Amniotic epithelial cell (primary cell): ENCODE measurements around the gene RLN1.
"Not testable (repeated sequence)": the region's sequence is repeated elsewhere in the genome, so short reads cannot be mapped to it uniquely, and the experiment has no call there.

Experiments used
- DNase-seq: peaks from one replicate; pipeline ENCODE4 v3.0.0-alpha.2; 2010; ENCODE audit warnings: low read depth

The RLN1 gene

DNA sequence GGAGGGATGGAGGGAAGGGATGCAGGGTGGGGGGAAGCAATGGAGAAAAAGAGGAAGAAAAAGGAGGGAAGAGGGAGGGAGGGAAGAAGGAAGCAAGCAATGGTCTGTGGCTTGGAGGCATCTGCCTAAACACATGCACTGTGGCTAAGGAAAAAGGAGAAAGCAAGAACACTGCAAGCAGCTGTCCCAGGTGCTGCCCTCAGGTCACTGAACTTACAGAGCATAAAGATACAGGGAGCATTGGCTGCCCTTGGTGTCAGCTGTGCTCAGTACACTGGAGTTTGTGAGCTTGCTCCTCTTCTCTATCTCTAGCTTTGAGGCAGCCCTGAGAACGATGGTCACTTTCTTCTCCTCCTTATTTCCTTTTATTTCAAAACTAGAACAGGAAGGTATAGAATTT is 18.1 kb downstream of the RLN1 start:
- DNase-seq: peak; percentile 18

DNA sequence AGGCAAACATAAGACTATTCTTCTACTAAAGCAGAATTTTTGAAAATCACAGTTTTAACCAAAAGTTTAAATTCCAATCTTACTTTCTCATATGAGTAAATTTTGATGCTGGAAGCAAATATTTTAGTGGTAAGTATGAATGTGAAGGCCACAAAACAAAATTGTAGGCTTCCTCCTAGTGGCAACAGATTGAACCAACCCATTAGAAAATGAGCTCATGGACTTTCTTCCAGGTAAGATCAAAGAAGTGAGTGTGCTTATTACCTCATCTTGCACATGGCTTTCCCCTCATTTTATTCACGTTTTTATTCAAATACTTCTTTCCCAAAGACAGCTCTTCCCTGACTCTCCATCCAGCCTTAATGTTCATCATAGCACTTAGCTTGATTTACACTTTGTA is 18.6 kb downstream of the RLN1 start:
- no peak for DNase-seq

DNA sequence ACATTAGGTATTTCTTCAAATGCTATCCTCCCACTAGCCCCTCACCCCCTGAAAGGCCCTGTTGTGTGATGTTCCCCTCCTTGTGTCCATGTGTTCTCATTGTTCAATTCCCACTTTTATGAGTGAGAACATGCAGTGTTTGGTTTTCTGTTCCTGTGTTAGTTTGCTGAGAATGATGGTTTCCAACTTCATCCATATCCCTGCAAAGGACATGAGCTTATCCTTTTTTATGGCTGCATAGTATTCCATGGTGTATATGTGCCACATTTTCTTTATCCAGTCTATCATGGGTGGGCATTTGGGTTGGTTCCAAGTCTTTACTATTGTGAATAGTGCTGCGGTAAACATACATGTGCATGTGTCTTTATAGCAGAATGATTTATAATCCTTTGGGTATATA is 23.3 kb downstream of the RLN1 start:
- DNase-seq: not testable (repeated sequence)

DNA sequence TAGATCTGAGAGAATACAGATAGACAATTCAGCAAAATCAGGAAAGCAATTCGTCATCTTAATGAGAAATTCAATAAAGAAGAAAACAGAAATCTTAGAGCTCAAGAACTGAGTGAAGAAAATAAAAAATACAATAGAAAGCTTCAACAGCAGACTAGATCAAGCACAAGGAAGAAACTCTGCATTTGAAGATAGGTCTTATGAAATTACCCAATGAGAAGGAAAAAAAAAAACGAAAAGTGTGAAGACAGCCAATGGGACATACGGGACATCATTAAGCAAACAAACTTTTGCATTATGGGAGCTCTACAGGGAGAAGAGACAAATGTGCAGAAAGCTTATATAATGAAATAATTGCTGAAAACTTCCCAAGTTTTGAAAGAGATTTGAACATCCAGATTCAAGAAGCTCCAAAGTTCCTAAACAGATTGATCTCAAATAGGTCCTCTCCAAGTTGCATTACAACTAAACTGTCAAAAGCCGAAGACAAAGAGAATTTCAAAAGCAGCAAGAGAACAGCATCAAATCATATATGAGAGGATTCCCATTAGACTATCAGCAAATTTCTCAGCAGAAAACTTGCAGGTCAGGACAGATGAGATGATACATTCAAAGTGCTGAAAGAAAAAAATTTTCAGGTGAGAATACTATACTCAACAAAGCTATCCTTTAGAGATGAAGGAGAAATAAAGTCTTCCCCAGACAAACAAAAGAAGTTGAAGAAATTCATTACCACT is 24.3 kb downstream of the RLN1 start:
- no peak for DNase-seq

DNA sequence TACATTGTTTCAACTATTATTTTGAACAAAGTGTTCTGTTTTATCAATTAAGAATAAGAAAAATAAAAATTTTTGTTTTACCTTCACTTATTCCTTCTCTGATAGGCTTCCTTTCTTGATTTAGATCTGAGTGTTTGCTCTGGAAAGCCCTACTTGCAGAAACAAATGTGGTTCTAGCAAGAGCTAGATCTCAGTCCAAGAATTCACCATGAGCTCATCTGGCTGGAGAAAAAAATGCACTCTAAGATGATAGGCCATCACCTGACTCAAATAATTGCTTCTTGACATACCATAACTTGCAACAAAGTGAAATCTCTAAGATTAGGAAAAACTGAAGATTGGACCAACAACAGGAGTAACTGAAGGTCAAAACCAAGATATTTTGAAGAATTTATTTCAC is 28.8 kb downstream of the RLN1 start:
- peak; percentile 9 for DNase-seq

DNA sequence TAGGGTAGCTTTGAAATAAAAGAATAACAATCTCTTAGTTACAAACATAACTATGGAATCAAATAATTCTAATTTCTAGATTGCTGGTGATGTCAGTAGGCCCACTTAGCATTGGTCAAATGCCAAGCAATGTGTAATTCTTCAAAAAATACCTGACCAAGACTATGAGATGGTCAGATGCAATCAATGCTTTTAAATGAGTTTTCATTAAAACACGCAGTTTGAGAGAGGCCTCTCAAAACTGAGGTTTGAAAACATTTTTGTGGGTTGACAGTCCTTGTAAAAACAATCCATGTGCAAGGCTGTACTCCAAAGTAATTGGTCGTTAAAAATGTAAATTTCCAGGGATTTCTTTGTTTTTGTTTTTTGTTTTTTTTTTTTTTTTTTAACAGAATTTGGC is 33.9 kb downstream of the RLN1 start:
- no peak for DNase-seq

DNA sequence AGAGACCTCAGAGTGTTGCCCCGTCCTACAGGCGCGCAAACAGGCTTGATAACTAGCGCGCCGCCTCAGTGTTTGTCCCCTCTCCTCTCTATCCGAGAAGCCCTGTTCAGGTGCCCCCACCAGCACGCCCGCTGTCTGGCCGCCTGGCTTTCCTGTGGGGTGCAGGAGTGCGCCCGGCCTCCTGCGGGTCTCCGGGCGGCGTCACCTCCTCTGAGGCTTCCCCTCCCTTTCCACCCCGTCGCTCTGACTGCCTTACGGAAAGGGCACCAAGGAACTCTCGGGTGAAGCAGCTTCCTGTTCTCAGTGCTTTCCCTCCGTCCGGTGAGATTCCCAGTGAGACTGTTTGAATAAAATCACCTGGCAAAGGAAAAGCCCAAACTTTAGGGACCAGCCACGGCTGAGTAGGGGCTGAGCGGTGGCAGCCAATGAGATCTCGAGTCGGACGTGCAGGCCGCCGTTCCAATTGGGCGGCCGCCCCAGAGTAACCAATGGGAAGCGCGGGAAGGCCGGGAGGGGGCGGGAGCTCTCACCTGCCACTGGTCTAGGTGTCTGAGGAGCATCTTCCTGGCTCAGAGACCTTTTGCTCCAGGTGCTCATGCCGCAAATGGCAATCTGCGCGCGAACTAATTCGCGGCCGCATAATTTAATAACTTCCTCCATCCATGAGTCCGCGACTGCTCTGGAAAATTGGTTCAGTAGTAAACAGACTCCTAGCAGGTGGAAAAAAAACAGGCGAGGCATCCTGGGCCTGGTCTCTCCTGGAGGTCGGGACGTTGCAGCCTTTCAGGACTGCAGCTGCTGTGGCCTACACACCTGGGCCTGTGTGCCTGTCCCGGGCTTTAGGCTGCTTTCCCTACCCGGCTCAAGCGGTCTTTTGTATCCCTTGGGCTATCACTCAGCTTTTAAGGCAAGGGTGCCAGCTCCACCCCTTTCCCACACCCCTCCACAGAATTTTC is 35.6 kb downstream of the RLN1 start, which contains the start of gene RLN2:
Gene RLN2, minus strand, starts transcription at position 877 of the 956 bp plus-strand sequence. Its CDS starts 136 bp downstream, at position 741.
- not testable (repeated sequence) for DNase-seq

DNA sequence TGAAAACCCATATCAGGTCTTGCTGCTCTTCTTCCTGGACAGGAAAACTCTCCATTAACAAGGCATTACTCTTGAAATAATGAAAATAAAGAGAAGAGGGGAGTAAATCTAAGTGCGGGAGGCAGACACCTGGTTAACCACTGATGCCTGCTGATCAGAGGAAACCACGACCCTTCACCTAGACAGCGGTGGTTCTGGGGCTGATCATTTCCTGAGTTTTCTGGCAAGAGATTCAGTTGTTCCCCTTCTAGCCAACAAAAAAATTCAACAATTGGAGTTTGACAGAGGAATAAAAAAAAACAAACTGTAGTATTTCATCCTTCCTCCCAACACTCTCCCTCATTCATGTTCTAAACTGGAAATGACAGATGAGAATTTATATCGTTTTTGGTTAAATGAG is 38.1 kb downstream of the RLN1 start:
- DNase-seq: no peak

DNA sequence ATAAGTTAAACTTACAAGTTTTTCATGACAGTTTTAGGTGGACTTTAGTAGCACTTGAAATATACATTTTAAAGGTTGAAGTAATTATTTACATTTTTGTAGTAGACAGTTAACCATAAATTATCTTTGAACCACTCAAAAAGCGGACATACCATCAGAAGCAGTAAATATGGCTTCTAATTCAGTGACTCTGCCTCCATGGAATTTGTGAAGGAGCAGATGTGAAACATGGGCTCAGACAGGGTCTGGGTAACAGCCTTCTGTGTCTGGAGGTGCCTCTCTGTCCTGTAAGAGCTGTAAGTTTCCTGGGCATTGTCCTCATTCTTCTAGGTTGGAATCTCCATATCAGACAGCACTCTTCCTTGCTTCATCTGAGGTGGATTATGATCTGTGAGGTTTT is 47.5 kb downstream of the RLN1 start:
- DNase-seq: peak; percentile 64

DNA sequence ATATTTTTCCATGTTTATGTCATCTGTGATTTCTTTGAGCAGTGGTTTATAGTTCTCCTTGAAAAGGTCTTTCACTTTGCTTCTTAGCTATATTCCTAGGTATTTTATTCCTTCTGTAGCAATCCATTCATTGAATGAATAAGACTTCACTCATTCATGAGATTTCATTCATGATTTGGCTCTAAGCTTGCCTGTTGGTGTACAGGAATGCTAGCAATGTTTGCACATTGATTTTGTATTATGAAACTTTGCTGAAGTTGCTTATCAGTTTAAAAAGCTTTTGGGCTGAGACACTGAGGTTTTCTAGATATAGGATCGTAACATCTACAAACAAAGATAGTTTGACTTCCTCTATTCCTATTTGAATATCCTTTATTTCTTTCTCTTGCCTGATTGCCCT is 51.1 kb downstream of the RLN1 start:
- peak; percentile 54 for DNase-seq

DNA sequence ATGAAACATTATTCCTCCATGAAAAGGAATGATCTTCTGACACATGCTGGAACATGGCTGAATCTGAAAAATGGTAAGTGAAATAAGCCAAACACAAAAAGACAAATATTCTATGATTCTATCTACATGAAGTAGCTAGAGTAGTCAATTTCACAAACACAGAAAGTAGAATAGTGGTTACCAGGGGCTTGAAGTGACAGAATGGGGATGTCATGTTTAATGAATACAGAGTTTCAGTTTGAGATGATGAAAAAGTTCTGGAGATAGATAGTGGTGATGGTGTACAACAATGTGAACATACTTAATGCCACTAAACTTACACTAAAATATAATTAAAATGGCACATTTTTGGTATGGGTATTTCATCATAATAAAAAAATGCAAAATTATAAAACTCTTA is 53.4 kb downstream of the RLN1 start:
- DNase-seq: no peak
